ENCODE results near the gene LAMA5. TPM values are rescaled to one million over a fixed set of nuclear protein-coding genes. Genes with fewer than 3 reads are reported as not detected.

Gene LAMA5
- polyA plus RNA-seq, 1 of the 3 experiments (the other 2 are of a cell fraction), result 27.2 TPM

DNA sequence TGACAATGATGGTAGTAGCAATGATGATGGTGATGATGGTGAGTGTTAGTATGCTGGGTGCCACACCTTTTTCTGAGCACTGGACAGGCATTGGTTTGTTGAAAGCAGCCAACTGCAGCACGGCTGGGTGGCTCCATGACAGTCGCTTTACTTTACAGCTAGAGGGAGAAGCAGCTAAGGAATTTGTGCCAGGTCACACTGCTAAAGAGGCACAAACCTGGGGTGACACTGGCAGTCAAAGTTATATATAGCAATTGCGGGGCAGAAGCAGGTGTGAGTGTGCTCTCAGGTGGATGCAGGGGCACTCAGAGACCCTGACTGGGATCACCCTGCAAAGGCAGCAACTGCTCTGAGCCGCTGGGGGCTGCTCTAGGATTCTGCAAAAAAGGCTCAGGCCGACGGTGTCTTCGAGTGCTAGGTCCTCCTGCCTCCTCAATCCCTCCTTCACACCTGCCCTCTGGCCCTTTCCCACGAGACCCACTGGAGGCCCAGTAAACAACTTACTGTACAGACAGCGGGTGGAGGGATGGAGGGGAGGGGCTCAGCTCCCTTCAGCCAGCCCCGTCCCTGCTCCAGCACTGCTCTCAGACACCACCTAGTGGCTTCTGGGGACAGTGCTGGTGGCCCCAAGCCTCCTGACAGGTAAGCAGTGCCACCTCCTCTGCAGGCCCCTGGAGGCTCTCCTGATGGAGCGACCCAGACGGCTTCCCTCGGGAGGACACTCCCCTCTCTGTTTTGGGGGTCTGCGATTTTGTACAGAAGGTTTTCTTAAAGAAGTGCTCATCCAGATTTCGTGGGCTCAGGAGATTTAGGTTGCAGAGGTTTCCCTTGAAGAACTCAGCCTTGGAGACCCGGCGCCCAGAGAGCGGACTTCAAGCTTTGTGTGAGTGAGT, 15.4 kb upstream of the LAMA5 start (continued):
- TF ChIP-seq JUND (IDR thresholded peaks at IDR 0.05), result no peak
- TF ChIP-seq MEF2A (IDR thresholded peaks at IDR 0.05; ENCODE audit: borderline replicate concordance, low read depth), result no peak
- TF ChIP-seq FOXJ3 (CRISPR knock-in tag; IDR thresholded peaks at IDR 0.05), result no peak
- TF ChIP-seq RXRA (IDR thresholded peaks at IDR 0.05; ENCODE audit: borderline replicate concordance, low read depth), result no peak
- peak; percentile 89 for TF ChIP-seq RAD21 (IDR thresholded peaks at IDR 0.05; ENCODE audit: low read length)
- no peak for TF ChIP-seq TEAD4 (IDR thresholded peaks at IDR 0.05; ENCODE audit: borderline replicate concordance, insufficient read depth)
- no peak for TF ChIP-seq CHD2 (IDR thresholded peaks at IDR 0.05; ENCODE audit: low read length, partially characterized antibody)
- peak; percentile 86 for TF ChIP-seq CTCF (IDR thresholded peaks at IDR 0.05)
- TF ChIP-seq GATA2 (CRISPR knock-in tag; IDR thresholded peaks at IDR 0.05), result no peak
- peak; percentile 94 for TF ChIP-seq SMC3 (IDR thresholded peaks at IDR 0.05; ENCODE audit: low read depth, low read length)
- TF ChIP-seq NRF1 (IDR thresholded peaks at IDR 0.05; ENCODE audit: low read depth, low read length), result no peak

- Histone ChIP-seq H3K4me2 (no peak overlapping the region), H3K9ac (no peak overlapping the region), H3K4me1 (ENCODE audit: control insufficient read depth in 1 of 2, insufficient read depth in 2 of 2, low read depth in 1 of 2, low read length in 1 of 2) (peaks cover 7 to 16% of the 10 kb centered on the region in 2 experiments; a peak in 2 of 4 replicates), H2AFZ (ENCODE audit: low read depth) (no peak overlapping the region), H3K9me3 (no peaks in the 10 kb centered on the region), H3K27me3 (ENCODE audit: insufficient read depth) (no peaks in the 10 kb centered on the region), H4K20me1 (ENCODE audit: insufficient read depth) (peaks cover 9% of the 10 kb centered on the region; the same call in 1 of the 2 replicates), H3K4me3 (ENCODE audit: low read depth in 2 of 2, low read length in 1 of 2) (no peak overlapping the region), H3K36me3 (replicated peaks in 1 of 2; ENCODE audit: control insufficient read depth in 1 of 2, insufficient read depth in 2 of 2, low read length in 1 of 2) (peaks cover 3 to 10% of the 10 kb centered on the region in 2 experiments), H3K9me2 (no peaks in the 10 kb centered on the region), H3K27ac (ENCODE audit: low read depth in 2 of 2, low read length in 1 of 2) (peak overlapping the region in 1 of 2 experiments; percentile 52; a peak in 1 of 4 replicates), H3K79me2 (ENCODE audit: insufficient read depth) (peaks cover 57% of the 10 kb centered on the region), H3F3A (replicated peaks; ENCODE audit: insufficient read depth) (peaks cover 16% of the 10 kb centered on the region)
- 94% methylated on average over 6 of the region's 6 CpGs for WGBS (ENCODE audit: low lambda C conversion rate)
- no peak for DNase-seq
- POLR2A ChIA-PET, result interaction anchor here (1.0 to 1.5 kb wide), 2 partner anchors 13 to 15 kb away, joined by 4 to 8 read pairs; partner anchors contain the start of gene LAMA5
- no peak for TF ChIP-seq ELF1 (IDR thresholded peaks at IDR 0.05)
- TF ChIP-seq, protein P1, sequence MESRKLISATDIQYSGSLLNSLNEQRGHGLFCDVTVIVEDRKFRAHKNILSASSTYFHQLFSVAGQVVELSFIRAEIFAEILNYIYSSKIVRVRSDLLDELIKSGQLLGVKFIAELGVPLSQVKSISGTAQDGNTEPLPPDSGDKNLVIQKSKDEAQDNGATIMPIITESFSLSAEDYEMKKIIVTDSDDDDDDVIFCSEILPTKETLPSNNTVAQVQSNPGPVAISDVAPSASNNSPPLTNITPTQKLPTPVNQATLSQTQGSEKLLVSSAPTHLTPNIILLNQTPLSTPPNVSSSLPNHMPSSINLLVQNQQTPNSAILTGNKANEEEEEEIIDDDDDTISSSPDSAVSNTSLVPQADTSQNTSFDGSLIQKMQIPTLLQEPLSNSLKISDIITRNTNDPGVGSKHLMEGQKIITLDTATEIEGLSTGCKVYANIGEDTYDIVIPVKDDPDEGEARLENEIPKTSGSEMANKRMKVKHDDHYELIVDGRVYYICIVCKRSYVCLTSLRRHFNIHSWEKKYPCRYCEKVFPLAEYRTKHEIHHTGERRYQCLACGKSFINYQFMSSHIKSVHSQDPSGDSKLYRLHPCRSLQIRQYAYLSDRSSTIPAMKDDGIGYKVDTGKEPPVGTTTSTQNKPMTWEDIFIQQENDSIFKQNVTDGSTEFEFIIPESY (IDR thresholded peaks at IDR 0.05; ENCODE audit: borderline replicate concordance, low read depth), result no peak
- TF ChIP-seq RAD21 (IDR thresholded peaks at IDR 0.05; ENCODE audit: low read length), result no peak
- no peak for TF ChIP-seq IRF3 (IDR thresholded peaks at IDR 0.05; ENCODE audit: low read depth, low read length)
- TF ChIP-seq GATA2 (CRISPR knock-in tag; IDR thresholded peaks at IDR 0.05), result no peak
- no peak for TF ChIP-seq RCOR1 (IDR thresholded peaks at IDR 0.05; ENCODE audit: low read length)
- no peak for TF ChIP-seq MXI1 (IDR thresholded peaks at IDR 0.05; ENCODE audit: low read depth, low read length)
- CTCF ChIA-PET, result interaction anchor here (0.7 to 5.6 kb wide), 17 partner anchors 14 to 371 kb away, joined by 3 to 127 read pairs (median 6); partner anchors contain the start of genes ADRM1, LAMA5 and OSBPL2
These were observed 14.7 kb upstream of the LAMA5 start for GRCh38 chr20:62381842-62382241.
